K562 (cell line): ENCODE data around the gene ENDOD1. TPM values are rescaled to one million over a fixed set of nuclear protein-coding genes. Genes with fewer than 3 reads are reported as not detected.
A peak's percentile ranks its signal among the peaks of the same experiment; 100 is the strongest.

Experiments used
- DPF2 ChIP-seq: fragments of 450-650 bp; IDR thresholded peaks from 2 replicates; pipeline ENCODE4 v1.6.1; 2016
- FOXA3 ChIP-seq, 2 experiments: fragments of 450-650 bp in 1 of 2; sonication (generic) in 1 of 2; formaldehyde crosslinking; IDR thresholded peaks in 1 of 2; conservative IDR thresholded peaks in 1 of 2; 2 replicates each; pipeline versions ENCODE4 v1.4.0 to v1.8.0; 2020 to 2022; ENCODE audit warnings: mild to moderate bottlenecking in 2 of 2, missing genetic modification reagents in 1 of 2
- OTX1 ChIP-seq: fragments of 450-650 bp; formaldehyde crosslinking; IDR thresholded peaks from 2 replicates; pipeline ENCODE4 v1.4.0; 2022; ENCODE audit warnings: mild to moderate bottlenecking
- POLR2H ChIP-seq: IDR thresholded peaks from 2 replicates; pipeline ENCODE4 v1.6.1; 2016; ENCODE audit warnings: missing genetic modification characterization, low read depth, mild to moderate bottlenecking, control low read depth, missing compliant biosample characterization, moderate library complexity
- SMARCA4 ChIP-seq: fragments of 450-650 bp; IDR thresholded peaks from 2 replicates; pipeline ENCODE4 v1.6.1; 2016
- YY1 ChIP-seq, 3 experiments: IDR thresholded peaks; 2 replicates each; pipeline ENCODE4 v1.6.1; 2011; ENCODE audit warnings: low read length in 2 of 3, mild to moderate bottlenecking in 2 of 3, moderate library complexity in 2 of 3, borderline replicate concordance in 1 of 3, control low read depth in 1 of 3, low read depth in 1 of 3; ENCODE audit not compliant: insufficient read depth in 3 of 3, insufficient replicate concordance in 2 of 3, control insufficient read depth in 1 of 3, insufficient read length in 1 of 3; ENCODE audit errors: extremely low read depth in 1 of 3
- ZNF436 ChIP-seq: fragments of 250-450, 450-650 bp; sonication (Bioruptor Pico); formaldehyde crosslinking; IDR thresholded peaks from 2 replicates; pipeline ENCODE4 v1.7.0; 2020; ENCODE audit warnings: mild to moderate bottlenecking
- ZNF586 ChIP-seq: fragments of 450-650 bp; formaldehyde crosslinking; conservative IDR thresholded peaks from 2 replicates; pipeline ENCODE4 v1.4.0; 2020; ENCODE audit warnings: mild to moderate bottlenecking, moderate library complexity
- ZNF592 ChIP-seq: fragments of 450-650 bp; IDR thresholded peaks from 2 replicates; pipeline ENCODE4 v1.6.1; 2017; ENCODE audit warnings: antibody characterized with exemption, mild to moderate bottlenecking
- polyA plus RNA-seq, 8 experiments: library from polyadenylated mRNA; depleted of rRNA in 4 of 8; stranded (reverse) in 5 of 8; unstranded in 3 of 8; fragments of >200 nt; fragmentation: Nextera tagmentation in 2 of 8; fragmentation: Illumina TruSeq in 1 of 8; extraction: Ambion mirVana in 2 of 8; extraction: Trizol in 1 of 8; gene quantifications; 2 replicates each; pipeline versions ENCODE4 v1.2.1 to v1.2.3, GENCODE V29; 2011 to 2014; ENCODE audit warnings: inconsistent platforms in 1 of 8, missing spikeins in 1 of 8
- total RNA-seq, 7 experiments: library from RNA; depleted of rRNA in 6 of 7; stranded (reverse); fragments of >200 nt in 6 of 7; fragmentation: Illumina TruSeq in 2 of 7; extraction: Trizol in 2 of 7; gene quantifications; 2 replicates each; pipeline versions ENCODE4 v1.2.1 to v1.2.3, GENCODE V29; 2011 to 2021; ENCODE audit warnings: low replicate concordance in 1 of 7
- TF ChIP-seq, protein P1 (sequence below), 2 experiments: fragments of 450-650 bp; IDR thresholded peaks; 2 replicates each; pipeline ENCODE4 v1.6.1; 2016; ENCODE audit warnings: mild to moderate bottlenecking in 2 of 2, borderline replicate concordance in 1 of 2, low read depth in 1 of 2, moderate library complexity in 1 of 2
- TF ChIP-seq, protein P2 (sequence below), 2 experiments: fragments of 450-650 bp in 1 of 2; sonication (generic) in 1 of 2; formaldehyde crosslinking; conservative IDR thresholded peaks; 2 replicates each; pipeline versions ENCODE4 v1.4.0 to v1.8.1; 2020 to 2022; ENCODE audit warnings: mild to moderate bottlenecking in 1 of 2, missing genetic modification reagents in 1 of 2

ENDOD1 gene
- total and polyA plus RNA-seq, 9 of the 15 experiments (the other 6 are each of a cell fraction or from before 2014, with no cell fraction given): 4.2 to 11.8 (median 9.3) TPM

DNA sequence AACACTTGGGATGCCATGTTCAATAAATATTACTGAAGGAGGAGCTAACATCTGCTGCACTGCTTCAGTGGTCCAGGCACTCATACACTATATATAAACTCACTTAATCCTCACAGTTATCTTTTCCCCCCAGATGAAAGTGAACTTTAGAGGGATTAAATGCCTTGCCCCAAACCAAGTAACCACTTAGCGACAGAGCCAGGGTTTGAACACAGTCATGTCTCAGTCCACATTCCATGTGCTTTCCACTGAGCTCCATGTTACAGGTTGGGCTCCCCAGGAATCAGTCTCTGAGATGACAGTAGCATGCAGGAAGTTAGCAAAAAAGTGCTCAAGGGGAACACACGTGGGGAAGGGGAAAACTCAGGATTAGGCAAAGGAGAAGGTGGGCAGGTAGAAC lies 59.3 kb downstream of the ENDOD1 start (continued):
- TF ChIP-seq, protein P1, sequence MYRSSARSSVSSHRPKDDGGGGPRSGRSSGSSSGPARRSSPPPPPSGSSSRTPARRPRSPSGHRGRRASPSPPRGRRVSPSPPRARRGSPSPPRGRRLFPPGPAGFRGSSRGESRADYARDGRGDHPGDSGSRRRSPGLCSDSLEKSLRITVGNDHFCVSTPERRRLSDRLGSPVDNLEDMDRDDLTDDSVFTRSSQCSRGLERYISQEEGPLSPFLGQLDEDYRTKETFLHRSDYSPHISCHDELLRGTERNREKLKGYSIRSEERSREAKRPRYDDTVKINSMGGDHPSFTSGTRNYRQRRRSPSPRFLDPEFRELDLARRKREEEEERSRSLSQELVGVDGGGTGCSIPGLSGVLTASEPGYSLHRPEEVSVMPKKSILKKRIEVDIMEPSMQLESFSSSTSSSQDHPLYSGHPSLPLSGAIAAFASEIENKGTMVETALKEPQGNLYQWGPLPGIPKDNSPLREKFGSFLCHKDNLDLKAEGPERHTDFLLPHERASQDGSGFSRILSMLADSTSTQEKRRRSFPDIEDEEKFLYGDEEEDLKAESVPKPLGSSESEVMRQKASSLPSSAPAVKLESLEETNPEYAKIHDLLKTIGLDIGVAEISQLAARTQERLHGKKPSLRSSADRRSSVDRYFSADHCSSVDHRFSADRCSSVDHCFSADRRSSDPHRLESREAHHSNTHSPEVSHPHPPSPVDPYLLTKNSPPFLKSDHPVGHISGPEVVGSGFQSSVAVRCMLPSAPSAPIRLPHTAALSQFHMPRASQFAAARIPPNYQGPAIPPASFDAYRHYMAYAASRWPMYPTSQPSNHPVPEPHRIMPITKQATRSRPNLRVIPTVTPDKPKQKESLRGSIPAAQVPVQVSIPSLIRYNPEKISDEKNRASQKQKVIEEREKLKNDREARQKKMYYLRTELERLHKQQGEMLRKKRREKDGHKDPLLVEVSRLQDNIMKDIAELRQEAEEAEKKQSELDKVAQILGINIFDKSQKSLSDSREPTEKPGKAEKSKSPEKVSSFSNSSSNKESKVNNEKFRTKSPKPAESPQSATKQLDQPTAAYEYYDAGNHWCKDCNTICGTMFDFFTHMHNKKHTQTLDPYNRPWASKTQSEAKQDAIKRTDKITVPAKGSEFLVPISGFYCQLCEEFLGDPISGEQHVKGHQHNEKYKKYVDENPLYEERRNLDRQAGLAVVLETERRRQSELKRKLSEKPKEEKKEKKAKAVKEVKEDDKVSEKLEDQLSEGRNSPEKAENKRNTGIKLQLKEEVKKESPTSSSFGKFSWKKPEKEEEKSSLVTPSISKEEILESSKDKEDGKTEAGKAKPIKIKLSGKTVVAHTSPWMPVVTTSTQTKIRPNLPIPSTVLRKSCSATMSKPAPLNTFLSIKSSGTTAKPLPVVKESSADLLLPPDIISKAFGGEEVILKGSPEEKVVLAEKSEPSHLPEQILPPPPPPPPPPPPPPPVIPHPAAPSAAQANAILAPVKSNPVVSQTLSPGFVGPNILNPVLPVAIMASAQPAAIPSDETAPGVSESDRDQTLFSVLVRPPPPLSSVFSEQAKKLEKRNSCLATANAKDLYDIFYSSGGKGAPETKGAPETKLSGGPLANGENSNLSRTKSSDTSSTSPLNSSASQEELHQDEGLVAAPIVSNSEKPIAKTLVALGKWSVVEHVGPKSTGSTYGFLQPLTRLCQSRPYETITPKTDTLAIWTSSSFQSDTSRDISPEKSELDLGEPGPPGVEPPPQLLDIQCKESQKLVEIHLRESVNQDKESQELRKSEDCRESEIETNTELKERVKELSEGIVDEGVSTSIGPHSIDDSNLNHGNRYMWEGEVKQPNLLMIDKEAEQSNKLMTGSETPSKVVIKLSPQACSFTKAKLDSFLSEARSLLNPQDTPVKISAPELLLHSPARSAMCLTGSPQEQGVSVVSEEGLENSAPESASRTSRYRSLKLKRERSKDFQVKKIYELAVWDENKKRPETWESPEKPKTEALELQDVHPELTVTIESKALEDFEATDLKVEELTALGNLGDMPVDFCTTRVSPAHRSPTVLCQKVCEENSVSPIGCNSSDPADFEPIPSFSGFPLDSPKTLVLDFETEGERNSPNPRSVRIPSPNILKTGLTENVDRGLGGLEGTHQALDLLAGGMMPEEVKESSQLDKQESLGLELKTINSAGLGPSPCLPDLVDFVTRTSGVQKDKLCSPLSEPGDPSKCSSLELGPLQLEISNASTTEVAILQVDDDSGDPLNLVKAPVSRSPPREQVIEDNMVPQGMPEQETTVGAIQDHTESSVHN (IDR thresholded peaks at IDR 0.05; ENCODE audit: borderline replicate concordance in 1 of 2, low read depth in 1 of 2): no peak
- peak; percentile 61; the same call in 1 of the 2 replicates for TF ChIP-seq ZNF592
- no peak for TF ChIP-seq OTX1 (CRISPR knock-in tag)
- TF ChIP-seq, protein P2, sequence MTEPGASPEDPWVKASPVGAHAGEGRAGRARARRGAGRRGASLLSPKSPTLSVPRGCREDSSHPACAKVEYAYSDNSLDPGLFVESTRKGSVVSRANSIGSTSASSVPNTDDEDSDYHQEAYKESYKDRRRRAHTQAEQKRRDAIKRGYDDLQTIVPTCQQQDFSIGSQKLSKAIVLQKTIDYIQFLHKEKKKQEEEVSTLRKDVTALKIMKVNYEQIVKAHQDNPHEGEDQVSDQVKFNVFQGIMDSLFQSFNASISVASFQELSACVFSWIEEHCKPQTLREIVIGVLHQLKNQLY (CRISPR knock-in tag; conservative IDR thresholded peaks at IDR 0.05): no peak
- peak; percentile 24; the same call in 1 of the 2 replicates for TF ChIP-seq SMARCA4
- TF ChIP-seq ZNF436 (CRISPR knock-in tag): no peak
- TF ChIP-seq ZNF586 (CRISPR knock-in tag): no peak
- TF ChIP-seq DPF2: peak; percentile 52; the same call in 1 of the 2 replicates
- no peak for TF ChIP-seq POLR2H (tag)
- peak in 1 of 3 experiments; percentile 40 for TF ChIP-seq YY1 (IDR thresholded peaks at IDR 0.05; ENCODE audit: borderline replicate concordance in 1 of 3, control insufficient read depth in 1 of 3, extremely low read depth in 1 of 3, insufficient read depth in 3 of 3, insufficient read length in 1 of 3, insufficient replicate concordance in 2 of 3, low read depth in 1 of 3, low read length in 2 of 3)
- TF ChIP-seq FOXA3 (CRISPR knock-in tag; conservative IDR thresholded peaks at IDR 0.05 in 1 of 2, IDR thresholded peaks at IDR 0.05 in 1 of 2): no peak
